GM12864 (cell line): ENCODE data around the gene SLC6A3.

Source experiments
- DNase-seq: peaks from one replicate; pipeline ENCODE4 v3.0.0-alpha.2; 2011; ENCODE audit warnings: low read depth
- H3K4me3 ChIP-seq: 2 replicates; pipeline ENCODE4 v1.5.1; 2011; ENCODE audit warnings: mild to moderate bottlenecking, low read depth, low read length, control low read depth
- TF ChIP-seq, protein P1 (sequence below): IDR thresholded peaks from 2 replicates; pipeline ENCODE4 v1.5.1; 2011; ENCODE audit warnings: low read depth, mild to moderate bottlenecking, moderate library complexity, low read length, control low read depth, inconsistent platforms; ENCODE audit errors: missing control alignments

SLC6A3 gene

DNA sequence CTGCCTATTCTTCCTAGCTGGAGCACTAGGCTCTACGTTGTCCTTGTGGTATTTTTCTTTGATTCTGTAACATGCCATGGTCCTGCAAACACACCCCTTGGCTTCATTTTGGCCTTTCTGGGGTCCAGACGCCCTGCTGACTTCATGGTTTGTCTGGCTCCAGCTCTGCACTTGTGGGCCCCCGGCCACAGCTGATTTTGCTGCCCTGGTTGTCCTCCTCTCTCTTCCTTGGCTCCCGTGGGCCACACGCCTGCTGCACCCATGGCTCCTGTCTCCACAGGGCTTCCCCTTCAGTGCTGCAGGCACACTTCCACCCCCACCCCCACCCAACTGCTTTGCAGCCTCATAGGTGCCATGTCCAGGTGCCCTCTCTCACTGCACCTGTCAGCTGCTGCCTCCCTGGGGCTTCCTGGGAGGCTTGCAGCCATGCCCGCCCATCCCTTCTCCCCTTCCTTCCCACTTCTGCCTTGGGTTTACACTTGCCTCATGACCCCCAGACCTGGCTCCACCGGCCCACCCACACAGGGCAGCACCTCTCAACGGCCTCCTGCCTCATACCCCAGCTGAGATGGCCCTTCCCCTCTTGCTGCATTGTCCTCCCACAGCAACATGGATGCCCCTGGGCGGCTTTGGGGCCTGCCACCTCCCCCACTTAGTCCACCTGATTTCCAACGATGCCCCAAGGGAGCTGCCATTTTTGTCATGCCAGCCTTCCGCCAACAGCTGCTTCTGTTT is 25.6 kb downstream of the SLC6A3 start:
- TF ChIP-seq, protein P1, sequence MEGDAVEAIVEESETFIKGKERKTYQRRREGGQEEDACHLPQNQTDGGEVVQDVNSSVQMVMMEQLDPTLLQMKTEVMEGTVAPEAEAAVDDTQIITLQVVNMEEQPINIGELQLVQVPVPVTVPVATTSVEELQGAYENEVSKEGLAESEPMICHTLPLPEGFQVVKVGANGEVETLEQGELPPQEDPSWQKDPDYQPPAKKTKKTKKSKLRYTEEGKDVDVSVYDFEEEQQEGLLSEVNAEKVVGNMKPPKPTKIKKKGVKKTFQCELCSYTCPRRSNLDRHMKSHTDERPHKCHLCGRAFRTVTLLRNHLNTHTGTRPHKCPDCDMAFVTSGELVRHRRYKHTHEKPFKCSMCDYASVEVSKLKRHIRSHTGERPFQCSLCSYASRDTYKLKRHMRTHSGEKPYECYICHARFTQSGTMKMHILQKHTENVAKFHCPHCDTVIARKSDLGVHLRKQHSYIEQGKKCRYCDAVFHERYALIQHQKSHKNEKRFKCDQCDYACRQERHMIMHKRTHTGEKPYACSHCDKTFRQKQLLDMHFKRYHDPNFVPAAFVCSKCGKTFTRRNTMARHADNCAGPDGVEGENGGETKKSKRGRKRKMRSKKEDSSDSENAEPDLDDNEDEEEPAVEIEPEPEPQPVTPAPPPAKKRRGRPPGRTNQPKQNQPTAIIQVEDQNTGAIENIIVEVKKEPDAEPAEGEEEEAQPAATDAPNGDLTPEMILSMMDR = no peak

DNA sequence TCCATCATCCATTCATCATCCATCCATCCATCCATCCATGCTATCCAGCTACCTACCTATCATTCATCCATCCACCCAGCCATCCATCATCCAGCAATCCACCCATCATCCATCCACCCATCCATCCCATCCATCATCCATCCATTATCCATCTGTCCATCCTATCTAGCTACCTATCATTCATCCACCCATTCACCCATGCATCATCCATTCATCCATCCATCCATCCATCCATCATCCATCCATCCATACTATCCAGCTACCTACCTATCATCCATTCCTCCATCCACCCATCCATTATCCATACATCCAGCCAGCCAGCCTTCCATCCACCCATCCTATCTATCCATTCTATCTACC is 26.3 kb downstream of the SLC6A3 start:
- TF ChIP-seq, protein P1 = no peak
- DNase-seq = no peak
- H3K4me3 ChIP-seq = no peak overlapping the region

More for the DNA sequence above, 25.6 kb downstream of the SLC6A3 start:
- no peak overlapping the region for H3K4me3 ChIP-seq
- no peak for DNase-seq

GRCh38 chr5:1418238-1418920 is 26.9 kb downstream of the SLC6A3 start:
- DNase-seq = no peak
- H3K4me3 ChIP-seq = no peak overlapping the region
- TF ChIP-seq, protein P1 = no peak

DNA sequence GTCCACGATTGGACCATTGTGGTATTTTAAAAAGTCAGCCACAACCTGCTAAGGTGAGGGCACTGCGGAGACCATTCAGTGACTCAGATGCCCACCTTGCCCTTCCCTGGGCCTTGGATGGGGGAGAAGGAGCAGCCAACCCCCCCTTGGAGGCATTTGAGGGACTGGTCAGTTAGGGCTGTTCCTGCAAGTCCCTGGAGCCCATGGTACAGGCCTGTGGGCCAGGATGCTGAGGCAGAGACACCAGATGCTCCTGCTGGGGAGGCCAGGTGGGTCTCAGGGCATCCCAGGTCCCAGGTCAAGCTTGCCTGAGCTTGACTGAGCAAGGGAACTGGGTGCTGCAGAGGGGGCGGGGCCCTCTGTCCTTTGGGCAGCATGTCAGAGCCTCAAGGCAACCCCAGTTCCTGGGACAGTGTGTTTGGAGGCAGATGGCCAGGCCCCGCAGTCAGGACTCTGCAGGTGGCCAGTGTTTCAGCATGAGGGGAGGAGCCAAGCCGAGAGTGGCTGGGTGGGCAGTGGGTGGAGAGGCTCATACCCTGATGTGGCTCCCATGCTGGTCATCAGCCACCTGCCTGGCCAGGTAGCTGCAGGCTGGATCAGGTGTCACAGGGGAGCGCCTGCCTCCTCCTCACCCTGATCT is 27.5 kb downstream of the SLC6A3 start:
- TF ChIP-seq, protein P1 = no peak
- DNase-seq = no peak
- H3K4me3 ChIP-seq = no peak overlapping the region

DNA sequence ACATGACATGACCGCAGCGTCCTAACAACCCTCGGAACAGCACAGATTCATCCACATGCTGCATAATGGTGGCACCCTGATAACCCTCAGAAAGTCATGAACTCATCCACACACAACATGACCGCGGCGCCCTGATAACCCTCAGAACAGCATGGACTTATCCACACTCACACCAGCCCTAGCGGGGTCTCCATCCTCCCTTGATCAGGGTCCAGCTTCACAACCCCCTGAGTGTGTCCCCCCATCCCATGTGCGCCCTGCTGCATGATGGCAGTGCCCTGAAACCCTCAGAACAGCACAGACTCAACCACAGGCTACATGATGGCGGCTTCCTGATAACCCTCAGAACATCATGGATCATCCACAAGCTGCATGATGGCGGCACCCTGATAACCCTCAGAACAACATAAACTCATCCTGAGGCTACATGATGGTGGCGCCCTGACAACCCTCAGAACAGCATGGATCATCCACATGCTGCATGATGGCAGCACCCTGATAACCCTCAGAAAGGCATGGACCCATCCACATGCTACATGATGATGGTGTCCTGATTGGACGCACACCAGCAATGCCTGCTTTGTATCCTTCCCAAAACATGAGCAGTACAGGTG is 28.3 kb downstream of the SLC6A3 start:
- no peak overlapping the region for H3K4me3 ChIP-seq
- TF ChIP-seq, protein P1 = no peak
- no peak for DNase-seq

DNA sequence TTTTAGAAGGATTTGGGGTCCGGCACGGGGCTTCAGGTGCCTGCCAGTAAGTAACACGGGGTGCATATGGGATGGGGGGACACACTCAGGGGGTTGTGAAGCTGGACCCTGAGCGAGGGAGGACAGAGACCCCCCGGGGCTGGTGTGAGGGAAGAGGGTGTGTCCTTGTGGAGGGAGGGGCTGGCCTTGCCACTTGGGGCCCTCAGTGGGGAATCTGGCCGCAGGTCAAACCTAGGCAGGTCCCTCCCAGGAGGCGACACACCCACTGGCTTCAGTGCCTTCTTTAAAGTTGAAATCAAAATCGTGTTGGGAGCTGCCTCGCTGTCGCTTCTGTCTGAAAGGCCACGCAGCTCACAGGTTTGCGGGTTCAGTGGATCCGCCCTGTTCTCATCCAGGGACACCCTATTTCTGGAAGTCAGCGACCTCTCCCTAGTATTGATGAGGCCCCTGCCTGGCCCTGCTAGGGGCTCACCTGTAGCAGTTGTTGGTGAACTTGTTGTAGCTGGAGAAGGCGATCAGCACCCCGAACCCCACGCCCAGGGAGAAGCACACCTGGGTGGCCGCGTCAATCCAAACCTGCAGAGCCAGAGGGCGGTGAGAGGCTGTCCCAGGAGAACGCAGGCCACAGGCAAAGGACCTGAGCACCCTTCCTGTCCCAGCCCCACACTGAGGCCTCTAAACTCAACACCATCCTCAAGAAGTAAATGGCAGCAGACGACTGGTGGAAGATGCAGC is 29.4 kb downstream of the SLC6A3 start:
- H3K4me3 ChIP-seq = no peak overlapping the region
- no peak for DNase-seq
- TF ChIP-seq, protein P1 = no peak
